HFFc6 (cell line): ENCODE results near the gene MRPL45. TPM values are rescaled to one million over a fixed set of nuclear protein-coding genes. Genes with fewer than 3 reads are reported as not detected.
A peak's percentile ranks its signal among the peaks of the same experiment; 100 is the strongest.

ENCODE experiments used
- DNase-seq: peaks from one replicate; pipeline ENCODE4 v3.0.0-alpha.2; 2018
- H3K27ac Mint-ChIP-seq: 2 replicates; pipeline ENCODE4 v1.8.0; 2020; ENCODE audit warnings: mild to moderate bottlenecking, mixed read lengths
- H3K27me3 Mint-ChIP-seq: 2 replicates; pipeline ENCODE4 v1.8.0; 2021; ENCODE audit warnings: mild to moderate bottlenecking, moderate library complexity, mixed read lengths; ENCODE audit not compliant: insufficient read depth
- H3K36me3 Mint-ChIP-seq: 2 replicates; pipeline ENCODE4 v1.8.0; 2021; ENCODE audit warnings: low read depth, mixed read lengths
- H3K4me1 Mint-ChIP-seq: 2 replicates; pipeline ENCODE4 v1.8.0; 2020; ENCODE audit warnings: low read depth, mixed read lengths
- H3K4me3 Mint-ChIP-seq: 2 replicates; pipeline ENCODE4 v1.8.0; 2020; ENCODE audit warnings: mild to moderate bottlenecking, moderate library complexity, mixed read lengths
- H3K9me3 Mint-ChIP-seq: 2 replicates; pipeline ENCODE4 v1.8.0; 2020; ENCODE audit warnings: mild to moderate bottlenecking, mixed read lengths
- total RNA-seq, 6 experiments: library from RNA; stranded (reverse); fragmentation: NEBNext Ultra II Directional; extraction: Animal tissue kit (Norgen Biotek cat#: 25700); gene quantifications; 2 replicates in 1 of 6; 3 replicates in 5 of 6; pipeline ENCODE4 v1.2.3, GENCODE V29; 2021
- TF ChIP-seq, protein P1 (sequence below): fragments of 200-600 bp; sonication (generic); IDR thresholded peaks from 2 replicates; pipeline ENCODE4 v1.5.0; 2021; ENCODE audit warnings: antibody characterized with exemption, mild to moderate bottlenecking

The MRPL45 gene
- total RNA-seq, 6 experiments from 2014 or later, result 35.7 to 43.3 (median 42.1) TPM

DNA sequence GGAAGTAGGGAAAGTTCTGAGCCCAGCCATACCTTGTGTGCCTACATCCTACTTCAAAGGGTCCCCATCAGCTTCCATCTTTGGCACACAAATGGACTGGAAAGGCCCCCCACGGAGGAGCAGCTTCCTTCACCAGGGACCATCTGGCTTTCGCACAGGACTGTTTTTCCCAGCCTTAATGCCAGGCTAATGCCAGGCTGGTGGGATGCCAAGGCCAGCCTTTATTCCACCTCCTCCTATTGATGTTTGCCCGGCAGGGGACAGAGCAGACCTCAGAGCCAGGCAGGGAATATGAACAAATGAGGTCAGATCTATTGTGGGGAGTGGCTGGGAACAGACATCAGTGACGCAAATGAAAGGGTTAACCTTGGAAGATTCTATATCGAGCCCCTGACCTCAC lies 41.1 kb downstream of the MRPL45 start:
- H3K27me3 Mint-ChIP-seq, result peaks cover 44% of the 10 kb centered on the region
- no peak overlapping the region for H3K4me3 Mint-ChIP-seq
- H3K4me1 Mint-ChIP-seq, result no peaks in the 10 kb centered on the region
- no peak for DNase-seq
- no peaks in the 10 kb centered on the region for H3K9me3 Mint-ChIP-seq
- TF ChIP-seq, protein P1, sequence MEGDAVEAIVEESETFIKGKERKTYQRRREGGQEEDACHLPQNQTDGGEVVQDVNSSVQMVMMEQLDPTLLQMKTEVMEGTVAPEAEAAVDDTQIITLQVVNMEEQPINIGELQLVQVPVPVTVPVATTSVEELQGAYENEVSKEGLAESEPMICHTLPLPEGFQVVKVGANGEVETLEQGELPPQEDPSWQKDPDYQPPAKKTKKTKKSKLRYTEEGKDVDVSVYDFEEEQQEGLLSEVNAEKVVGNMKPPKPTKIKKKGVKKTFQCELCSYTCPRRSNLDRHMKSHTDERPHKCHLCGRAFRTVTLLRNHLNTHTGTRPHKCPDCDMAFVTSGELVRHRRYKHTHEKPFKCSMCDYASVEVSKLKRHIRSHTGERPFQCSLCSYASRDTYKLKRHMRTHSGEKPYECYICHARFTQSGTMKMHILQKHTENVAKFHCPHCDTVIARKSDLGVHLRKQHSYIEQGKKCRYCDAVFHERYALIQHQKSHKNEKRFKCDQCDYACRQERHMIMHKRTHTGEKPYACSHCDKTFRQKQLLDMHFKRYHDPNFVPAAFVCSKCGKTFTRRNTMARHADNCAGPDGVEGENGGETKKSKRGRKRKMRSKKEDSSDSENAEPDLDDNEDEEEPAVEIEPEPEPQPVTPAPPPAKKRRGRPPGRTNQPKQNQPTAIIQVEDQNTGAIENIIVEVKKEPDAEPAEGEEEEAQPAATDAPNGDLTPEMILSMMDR, result no peak
- H3K36me3 Mint-ChIP-seq, result no peaks in the 10 kb centered on the region
- H3K27ac Mint-ChIP-seq, result no peak overlapping the region

DNA sequence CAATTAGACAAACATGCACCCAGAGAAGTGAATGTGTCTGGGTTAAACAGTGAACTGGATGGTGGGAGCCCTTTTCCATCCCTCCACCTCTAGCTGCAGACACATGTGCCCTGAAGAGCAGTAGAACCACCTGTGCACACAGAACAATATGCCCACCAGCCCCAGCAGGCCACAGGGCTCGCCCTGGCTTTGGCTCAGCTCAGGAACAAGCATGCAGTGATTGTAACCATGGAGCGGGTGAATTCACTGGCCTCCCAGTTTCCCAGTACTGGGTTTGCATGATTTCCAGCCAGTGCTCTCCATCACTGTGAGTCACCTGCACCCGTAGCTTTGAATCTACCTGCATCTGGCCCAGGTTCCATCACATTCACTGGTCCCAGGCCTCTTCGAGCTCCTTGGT lies 41.6 kb downstream of the MRPL45 start:
- Mint-ChIP-seq H3K36me3 (no peaks in the 10 kb centered on the region), H3K9me3 (no peaks in the 10 kb centered on the region), H3K27me3 (peaks cover 40% of the 10 kb centered on the region), H3K4me3 (no peak overlapping the region), H3K4me1 (no peaks in the 10 kb centered on the region), H3K27ac (no peak overlapping the region)
- no peak for DNase-seq
- TF ChIP-seq, protein P1, result no peak

DNA sequence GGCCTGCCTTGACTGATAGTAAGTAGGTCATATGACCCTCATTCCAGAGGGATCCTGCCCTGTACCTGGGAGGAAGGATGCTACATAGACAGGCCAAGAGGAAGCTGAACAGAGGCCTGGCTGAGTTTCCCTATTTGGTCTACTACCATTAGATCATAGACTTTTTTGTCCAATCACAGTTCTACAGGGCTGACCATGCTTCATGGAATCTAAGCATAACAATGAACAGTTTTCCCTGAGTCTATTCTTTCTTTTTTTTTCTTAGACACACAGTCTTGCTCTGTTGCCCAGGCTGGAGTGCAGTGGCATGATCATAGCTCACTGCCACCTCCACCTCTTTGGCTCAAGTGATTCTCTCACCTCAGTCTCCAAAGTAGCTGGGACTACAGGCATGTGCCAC lies 42.9 kb downstream of the MRPL45 start:
- Mint-ChIP-seq H3K27me3 (peaks cover 34% of the 10 kb centered on the region), H3K4me3 (no peak overlapping the region), H3K27ac (no peak overlapping the region), H3K4me1 (no peaks in the 10 kb centered on the region), H3K9me3 (no peaks in the 10 kb centered on the region), H3K36me3 (no peaks in the 10 kb centered on the region)
- TF ChIP-seq, protein P1, result no peak
- no peak for DNase-seq

DNA sequence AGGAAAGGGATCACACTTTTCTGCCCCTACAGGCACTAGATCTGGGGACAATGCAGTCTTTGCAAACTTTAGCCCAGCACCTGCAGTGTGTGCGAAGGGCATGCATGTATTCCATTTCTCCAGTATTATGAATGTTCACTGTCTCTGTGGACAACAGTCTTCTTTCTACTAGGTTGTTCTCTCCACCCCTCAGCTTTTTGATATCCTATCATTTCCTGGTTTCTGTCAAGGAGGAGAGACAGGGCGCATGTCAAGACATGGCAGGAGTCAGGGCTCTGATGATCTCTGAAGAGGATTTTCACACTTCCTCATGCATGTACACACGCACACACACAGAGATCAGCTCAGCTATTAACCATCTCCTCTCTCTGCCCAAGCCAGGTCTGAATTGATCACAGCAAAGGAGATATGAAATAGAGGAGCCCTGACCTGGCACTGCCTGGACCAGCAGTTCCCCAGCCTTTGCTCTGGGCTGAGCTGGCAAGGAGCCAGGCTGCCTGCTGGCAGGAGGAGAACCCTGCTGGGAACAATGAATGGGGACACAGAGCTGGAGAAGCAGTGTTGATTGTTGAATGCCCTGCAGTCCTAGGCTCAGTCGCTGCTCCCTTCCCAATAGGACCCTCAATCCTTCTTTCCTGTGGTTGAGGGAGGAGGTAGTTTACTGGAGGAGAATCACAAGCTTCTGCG lies 44.2 kb downstream of the MRPL45 start:
- TF ChIP-seq, protein P1, result no peak
- Mint-ChIP-seq H3K9me3 (no peaks in the 10 kb centered on the region), H3K4me1 (no peaks in the 10 kb centered on the region), H3K4me3 (no peak overlapping the region), H3K36me3 (no peaks in the 10 kb centered on the region), H3K27me3 (peaks cover 31% of the 10 kb centered on the region), H3K27ac (no peak overlapping the region)
- DNase-seq, result no peak

DNA sequence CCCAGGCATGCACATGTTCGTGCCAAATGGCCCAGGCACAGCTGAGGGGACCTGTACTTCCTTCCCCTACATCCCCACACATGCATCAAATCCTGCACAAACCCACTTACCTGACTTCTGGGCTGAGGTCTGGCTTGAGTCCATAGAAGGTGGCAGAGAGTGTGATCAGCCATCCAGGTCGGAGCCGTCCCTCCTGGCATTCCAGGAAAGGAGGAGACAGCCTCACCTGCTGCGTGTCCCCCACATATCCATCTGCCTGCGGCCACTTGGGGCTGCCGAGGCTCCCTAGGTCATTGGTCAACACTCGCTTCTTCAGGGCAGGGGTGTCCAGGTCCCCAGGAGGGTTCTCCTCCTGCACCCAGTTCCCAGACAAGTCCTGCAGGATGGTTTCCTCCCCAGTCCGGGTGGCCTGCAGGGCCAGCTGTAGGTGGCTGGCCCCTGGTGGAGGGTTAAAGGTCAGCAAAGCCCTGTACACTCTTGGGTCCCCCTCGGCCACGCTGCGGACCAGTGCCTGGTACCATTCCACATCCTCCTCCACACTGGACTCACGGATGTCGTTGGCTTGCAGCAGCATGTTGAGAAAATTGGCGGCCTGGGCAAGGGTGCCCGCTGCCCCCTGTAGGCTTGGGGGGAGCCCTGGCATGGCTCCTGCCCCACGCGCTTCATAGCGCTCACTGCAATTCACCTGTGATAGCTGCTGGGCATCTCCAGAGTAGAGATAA lies 46.1 kb downstream of the MRPL45 start:
- Mint-ChIP-seq H3K9me3 (no peaks in the 10 kb centered on the region), H3K4me3 (no peak overlapping the region), H3K27ac (no peak overlapping the region), H3K36me3 (no peaks in the 10 kb centered on the region), H3K27me3 (peaks cover 24% of the 10 kb centered on the region), H3K4me1 (no peaks in the 10 kb centered on the region)
- TF ChIP-seq, protein P1, result 0 out of 2 replicates have a peak, but pooled peaks have one; percentile 11
- no peak for DNase-seq
